AML-193 (cell line): Measurements from ENCODE around the gene TRIM29.
"Not testable (repeated sequence)": the region's sequence is repeated elsewhere in the genome, so short reads cannot be mapped to it uniquely, and the experiment has no call there.

Experiments
- DNase-seq, 2 experiments: peaks; one replicate each; lab custom pipeline; 2025; lab: John Stamatoyannopoulos, UW

TRIM29 gene, protein sequence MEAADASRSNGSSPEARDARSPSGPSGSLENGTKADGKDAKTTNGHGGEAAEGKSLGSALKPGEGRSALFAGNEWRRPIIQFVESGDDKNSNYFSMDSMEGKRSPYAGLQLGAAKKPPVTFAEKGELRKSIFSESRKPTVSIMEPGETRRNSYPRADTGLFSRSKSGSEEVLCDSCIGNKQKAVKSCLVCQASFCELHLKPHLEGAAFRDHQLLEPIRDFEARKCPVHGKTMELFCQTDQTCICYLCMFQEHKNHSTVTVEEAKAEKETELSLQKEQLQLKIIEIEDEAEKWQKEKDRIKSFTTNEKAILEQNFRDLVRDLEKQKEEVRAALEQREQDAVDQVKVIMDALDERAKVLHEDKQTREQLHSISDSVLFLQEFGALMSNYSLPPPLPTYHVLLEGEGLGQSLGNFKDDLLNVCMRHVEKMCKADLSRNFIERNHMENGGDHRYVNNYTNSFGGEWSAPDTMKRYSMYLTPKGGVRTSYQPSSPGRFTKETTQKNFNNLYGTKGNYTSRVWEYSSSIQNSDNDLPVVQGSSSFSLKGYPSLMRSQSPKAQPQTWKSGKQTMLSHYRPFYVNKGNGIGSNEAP

DNA sequence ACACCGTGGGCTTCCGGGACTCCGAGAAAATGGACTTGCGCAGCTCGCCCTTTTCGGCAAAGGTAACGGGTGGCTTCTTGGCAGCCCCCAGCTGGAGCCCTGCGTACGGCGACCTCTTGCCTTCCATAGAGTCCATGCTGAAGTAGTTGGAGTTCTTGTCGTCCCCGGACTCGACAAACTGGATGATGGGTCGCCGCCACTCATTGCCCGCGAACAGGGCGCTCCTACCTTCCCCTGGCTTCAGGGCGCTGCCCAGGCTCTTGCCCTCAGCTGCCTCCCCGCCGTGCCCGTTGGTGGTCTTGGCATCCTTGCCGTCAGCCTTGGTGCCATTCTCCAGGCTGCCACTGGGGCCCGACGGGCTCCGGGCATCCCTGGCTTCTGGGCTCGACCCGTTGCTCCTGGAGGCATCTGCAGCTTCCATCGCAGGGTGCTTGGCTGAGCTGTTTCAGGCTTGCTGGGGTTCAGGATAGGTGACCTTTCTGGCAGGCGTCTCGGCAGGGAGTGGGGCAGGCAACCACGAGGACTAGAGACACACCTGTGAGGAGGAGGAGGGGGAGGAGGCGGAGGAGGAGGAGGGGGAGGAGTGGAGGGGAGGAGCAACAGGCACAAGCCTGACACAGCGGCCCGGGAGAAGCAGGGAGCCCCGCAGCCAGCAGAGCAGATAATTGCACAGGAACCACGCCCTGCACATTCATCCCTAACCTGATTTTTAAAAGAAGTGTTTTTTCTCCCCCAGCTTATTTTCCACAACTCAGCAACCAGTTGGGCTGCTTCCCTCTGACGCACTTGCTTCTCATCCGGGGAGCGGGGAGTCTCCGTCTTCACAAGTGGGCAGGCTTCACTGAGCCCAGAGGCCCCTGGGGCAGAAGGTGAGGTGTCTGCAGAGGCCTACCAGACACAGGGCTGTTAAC, at the start of gene TRIM29:
TSS of gene TRIM29 (minus strand) at position 503 of the 911 bp plus-strand sequence. CDS start at position 421, 82 bp downstream.
- no peak for DNase-seq

GRCh38 chr11:120186774-120187591, 49.1 kb upstream of the TRIM29 start:
- DNase-seq = no peak

DNA sequence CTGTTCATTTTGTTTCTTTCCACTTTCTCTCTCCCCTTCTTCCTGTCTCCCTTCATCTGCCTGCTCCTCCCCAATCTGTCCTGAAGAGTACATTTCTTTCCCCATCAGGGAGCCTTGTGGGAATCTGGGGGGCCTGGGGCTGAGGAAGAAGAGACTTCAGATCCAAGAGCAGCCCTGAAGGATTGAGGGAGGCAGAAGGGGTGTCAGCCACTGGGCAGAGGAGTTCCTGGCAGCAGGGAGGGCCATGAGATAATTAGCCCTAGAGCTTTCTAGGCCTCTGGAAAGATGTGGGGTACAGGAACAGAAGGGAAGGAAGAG, 48.5 kb upstream of the TRIM29 start:
- DNase-seq = no peak

DNA sequence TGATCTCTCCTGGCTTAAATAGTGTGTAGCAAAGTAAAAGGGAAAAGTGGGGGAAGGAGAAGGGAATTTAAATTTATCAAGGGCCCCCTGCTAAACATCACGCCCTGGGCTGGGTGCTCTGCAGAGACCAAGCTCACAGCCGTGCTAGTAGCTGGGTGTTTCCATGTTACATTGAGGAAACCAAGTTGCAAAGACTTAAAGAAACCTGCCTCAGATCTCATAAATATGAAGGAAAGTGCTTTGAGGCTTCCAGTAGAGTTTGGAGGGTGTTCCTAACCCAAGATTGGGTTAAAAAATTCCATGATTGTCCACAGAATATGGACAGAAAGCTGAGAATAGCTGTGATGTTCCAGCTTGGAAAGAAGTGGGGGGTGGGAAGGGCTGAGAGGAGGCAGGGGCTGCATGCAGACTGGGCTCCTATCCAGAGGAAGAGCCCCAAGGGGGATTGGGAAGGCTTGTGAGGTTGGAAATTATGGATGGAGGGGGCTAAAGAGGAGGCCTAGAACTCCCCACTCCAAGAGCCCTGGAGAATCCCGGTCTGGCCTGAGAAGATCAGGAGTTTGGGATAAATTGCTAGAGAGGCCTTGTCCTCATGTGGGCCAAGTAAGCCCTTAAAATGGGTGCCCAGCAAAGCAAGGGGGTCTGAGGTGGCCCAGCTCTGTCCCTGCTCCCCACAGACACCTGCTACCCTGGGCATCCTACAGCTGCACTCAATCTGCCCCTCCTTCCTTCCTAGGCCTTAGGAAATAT, 48.0 kb upstream of the TRIM29 start:
- no peak for DNase-seq

GRCh38 chr11:120184946-120185705, 47.2 kb upstream of the TRIM29 start:
- DNase-seq = no peak

DNA sequence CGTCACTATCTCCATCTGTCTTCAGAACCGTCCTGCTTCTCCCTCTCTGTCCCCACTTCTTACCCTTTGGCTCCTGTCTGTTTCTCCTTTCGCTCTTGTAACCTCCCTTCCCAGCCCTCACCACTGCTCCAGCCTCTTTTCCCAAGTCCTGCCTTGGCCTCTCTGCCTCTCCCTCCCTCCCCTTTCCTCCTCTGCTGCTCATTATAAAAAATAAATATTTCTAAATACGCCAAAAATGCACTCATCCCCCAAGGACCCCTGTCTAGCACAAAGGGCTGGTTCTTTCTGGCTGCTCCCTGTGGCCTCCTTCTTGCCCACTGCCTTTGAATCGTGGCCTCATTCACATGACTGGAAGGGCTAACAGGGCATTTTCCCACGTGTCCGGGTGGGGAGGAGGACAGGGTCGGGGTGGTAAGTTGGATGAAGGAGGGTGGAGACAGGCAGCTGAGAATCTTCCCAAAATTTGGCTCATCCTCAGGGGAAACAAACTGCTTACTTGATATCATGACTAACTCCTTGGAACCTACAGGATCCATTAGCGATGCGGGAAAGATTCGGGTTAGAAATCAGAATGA, 46.5 kb upstream of the TRIM29 start:
- no peak for DNase-seq

- DNase-seq = no peak
These were observed 45.8 kb upstream of the TRIM29 start for GRCh38 chr11:120183701-120184141.

GRCh38 chr11:120182790-120183491, 45.0 kb upstream of the TRIM29 start:
- no peak for DNase-seq

- no peak for DNase-seq
These were observed 44.5 kb upstream of the TRIM29 start for GRCh38 chr11:120182372-120182771.

- no peak for DNase-seq
These were observed 43.6 kb upstream of the TRIM29 start for GRCh38 chr11:120181376-120181975.

- DNase-seq = no peak
These were observed 42.8 kb upstream of the TRIM29 start for GRCh38 chr11:120180551-120181232.

DNA sequence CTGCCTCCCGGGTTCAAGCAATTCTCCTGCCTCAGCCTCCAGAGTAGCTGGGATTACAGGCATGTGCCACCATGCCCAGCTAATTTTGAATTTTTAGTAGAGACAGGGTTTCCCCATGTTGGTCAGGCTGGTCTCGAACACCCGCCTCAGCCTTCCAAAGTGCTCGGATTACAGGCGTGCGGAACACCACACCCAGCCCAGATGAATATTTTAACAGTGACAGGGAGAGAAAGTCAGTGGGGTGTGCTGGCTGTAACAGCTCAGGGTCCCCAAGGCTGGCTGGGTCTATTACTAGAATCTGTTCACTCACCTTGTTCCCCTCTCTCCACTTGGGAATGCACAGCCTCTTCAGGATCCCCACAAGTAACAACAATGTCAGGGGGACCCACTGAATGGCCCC, 42.1 kb upstream of the TRIM29 start:
- not testable (repeated sequence) for DNase-seq

DNA sequence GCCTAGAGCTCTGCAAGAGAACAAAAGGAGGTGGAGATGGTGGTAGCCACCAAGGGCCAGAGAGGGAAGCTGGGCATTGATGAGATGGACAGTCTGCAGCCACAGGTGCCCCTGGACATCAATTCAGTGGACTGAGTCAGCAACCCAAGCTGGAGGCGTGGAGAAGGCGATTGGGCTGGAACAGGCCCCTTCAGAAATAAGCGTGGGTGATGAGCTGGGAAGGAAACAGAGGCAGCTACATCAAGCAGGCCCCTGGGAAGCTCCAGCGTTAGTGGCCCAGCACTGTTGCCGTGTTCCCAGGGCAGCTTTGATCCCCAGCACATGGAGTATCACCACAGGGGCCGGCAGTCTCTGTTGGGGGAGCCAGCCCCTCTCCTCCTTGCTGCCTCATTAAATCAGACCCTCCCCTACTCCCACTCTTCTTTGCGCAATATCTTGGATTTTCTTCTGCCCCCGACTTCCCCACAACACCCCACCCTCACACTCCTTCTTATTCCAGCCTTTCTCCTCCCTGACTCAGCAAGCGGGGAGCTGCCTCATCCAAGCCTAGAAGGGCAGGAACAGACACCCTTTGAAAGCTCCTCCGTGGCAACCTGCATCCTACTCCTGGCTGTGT, 41.3 kb upstream of the TRIM29 start:
- DNase-seq = no peak

DNA sequence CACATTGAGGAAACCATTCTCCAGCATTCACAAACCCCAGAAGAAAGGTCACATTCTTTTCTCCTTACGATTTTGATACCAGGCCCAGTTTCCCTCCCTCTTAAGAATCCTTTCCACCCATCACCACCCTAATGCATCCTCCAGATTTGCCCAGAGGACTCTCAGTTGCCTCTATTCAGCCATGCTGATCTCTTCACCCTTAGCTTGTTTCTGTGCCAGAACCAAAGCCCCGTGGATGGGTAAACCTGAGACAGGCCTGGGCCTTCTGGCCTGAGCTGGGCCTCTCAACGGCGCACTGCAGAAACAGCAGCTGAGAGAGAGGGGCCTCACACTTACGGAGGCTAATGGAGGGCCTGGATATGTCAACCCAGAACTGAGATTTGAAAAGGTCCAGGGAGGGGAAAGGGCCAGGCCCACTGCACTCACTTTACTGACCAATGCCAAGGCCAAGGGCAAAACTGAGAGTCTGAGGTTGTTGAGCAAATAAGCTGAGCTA, 40.7 kb upstream of the TRIM29 start:
- no peak for DNase-seq

GRCh38 chr11:120174866-120175265, 37.0 kb upstream of the TRIM29 start:
- DNase-seq = no peak

DNA sequence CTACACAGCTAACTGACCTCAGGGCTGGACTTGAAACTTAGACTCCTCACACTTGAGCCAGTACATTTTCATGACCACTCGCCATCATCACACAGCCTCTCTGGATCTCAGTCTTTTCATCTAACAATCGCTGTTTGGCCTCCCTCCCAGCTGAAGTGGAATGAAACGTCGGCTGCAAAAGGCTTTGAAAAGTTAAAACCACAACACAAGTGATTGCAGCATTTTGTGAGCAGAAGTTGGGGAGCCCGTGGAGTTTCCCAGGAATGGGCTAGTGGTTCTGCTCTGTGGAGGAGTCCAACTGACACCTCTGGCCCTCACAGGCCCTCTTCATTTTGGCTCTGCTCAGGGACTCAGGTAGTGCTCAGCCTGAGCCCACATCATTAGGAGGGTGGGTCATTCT, 35.9 kb upstream of the TRIM29 start:
- DNase-seq = no peak

GRCh38 chr11:120173019-120173705, 35.2 kb upstream of the TRIM29 start:
- no peak for DNase-seq
